GM12865 (cell line): ENCODE data around the gene XRN1.
"Not testable (repeated sequence)": the region's sequence is repeated elsewhere in the genome, so short reads cannot be mapped to it uniquely, and the experiment has no call there.

Experiments used
- DNase-seq: peaks from one replicate; pipeline ENCODE4 v3.0.0; 2010; ENCODE audit warnings: low read depth
- H3K4me3 ChIP-seq: 2 replicates; pipeline ENCODE4 v1.5.1; 2011; ENCODE audit warnings: mild to moderate bottlenecking, low read depth, low read length, control low read depth
- CTCF ChIP-seq: IDR thresholded peaks from 2 replicates; pipeline ENCODE4 v1.5.1; 2011; ENCODE audit warnings: low read length, control low read depth, low read depth, inconsistent platforms; ENCODE audit not compliant: insufficient read depth; ENCODE audit errors: missing control alignments

Gene XRN1

DNA sequence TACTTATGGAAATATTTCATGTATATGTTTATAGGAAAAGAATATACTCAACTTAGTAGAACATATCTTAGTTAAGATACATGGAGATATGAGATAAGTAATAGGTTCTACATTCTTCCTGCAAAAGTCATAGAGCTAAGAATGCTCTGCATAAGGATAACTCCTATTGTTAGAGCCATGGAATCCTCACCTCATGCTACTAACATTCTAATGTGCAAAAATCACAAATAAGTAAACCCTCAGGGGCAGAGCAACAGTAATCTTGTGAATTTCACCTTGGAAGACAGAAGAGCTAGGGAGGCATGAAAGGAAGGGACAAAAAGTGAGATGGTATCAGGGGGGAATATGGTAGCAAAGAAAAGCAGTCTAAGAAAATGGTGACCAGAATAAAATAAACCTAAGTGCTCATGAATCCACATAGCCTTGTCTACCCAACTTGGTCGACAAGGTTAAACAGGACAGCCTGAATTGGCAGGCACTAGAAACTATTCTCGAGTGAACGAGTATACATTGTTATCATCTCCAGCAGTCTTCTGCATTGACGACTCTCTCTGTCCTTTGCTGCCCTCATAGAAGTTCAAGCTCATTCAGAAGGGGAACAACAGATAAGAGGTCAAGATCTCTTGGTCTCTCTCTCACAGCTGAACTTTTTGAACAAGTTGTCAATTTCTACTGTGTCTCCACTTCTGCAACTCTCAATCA, 52.8 kb downstream of the XRN1 start:
- TF ChIP-seq CTCF: no peak
- no peak for DNase-seq

GRCh38 chr3:142385078-142385477, 62.8 kb downstream of the XRN1 start:
- TF ChIP-seq CTCF: no peak
- DNase-seq: no peak
- H3K4me3 ChIP-seq: no peak overlapping the region

More for the DNA sequence above, 52.8 kb downstream of the XRN1 start:
- H3K4me3 ChIP-seq: no peak overlapping the region

DNA sequence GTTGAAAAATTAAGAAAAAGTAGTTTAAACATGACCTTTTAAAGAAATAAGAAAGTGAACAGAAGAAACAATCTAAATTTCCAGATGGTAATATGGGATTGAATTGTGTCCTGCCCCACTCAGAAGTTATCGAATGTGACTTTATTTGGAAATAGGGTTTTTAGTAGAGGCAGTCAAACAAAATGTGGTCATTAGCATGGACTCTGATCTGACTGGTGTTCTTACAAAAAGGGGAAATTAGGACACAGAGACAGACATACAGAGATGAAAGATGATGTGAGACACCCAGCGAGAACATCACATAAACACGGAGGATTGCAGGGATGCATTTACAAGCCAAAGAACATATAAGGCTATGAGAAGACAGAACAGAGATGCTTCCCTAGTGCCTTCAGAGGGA, 73.2 kb downstream of the XRN1 start:
- TF ChIP-seq CTCF: no peak
- DNase-seq: no peak
- H3K4me3 ChIP-seq: no peak overlapping the region

- DNase-seq, H3K4me3 ChIP-seq: not testable (repeated sequence)
These were observed 78.3 kb downstream of the XRN1 start for GRCh38 chr3:142369576-142369975.

GRCh38 chr3:142366434-142366833, 81.4 kb downstream of the XRN1 start:
- TF ChIP-seq CTCF: no peak
- DNase-seq: no peak

GRCh38 chr3:142363936-142364467, 83.8 kb downstream of the XRN1 start:
- DNase-seq: no peak
- no peak overlapping the region for H3K4me3 ChIP-seq
- TF ChIP-seq CTCF: no peak

More at GRCh38 chr3:142366434-142366833, 81.4 kb downstream of the XRN1 start:
- H3K4me3 ChIP-seq: no peak overlapping the region

DNA sequence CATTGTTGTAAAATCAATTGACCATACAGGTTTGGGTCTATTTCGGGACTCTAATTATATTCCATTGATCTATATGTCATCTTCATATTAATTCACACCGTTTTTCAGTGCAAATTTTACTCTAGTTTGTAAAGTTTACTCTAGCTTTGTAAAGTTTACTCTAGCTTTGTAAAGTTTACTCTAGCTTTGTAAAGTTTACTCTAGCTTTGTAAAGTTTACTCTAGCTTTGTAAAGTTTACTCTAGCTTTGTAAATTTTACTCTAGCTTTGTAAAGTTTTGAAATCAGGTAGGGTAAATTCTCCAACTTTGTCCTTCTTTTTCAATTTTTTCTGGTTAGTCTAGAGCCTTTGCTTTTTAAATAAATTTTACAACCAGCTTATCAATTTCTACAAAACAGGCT, 84.4 kb downstream of the XRN1 start:
- not testable (repeated sequence) for H3K4me3 ChIP-seq, DNase-seq

DNA sequence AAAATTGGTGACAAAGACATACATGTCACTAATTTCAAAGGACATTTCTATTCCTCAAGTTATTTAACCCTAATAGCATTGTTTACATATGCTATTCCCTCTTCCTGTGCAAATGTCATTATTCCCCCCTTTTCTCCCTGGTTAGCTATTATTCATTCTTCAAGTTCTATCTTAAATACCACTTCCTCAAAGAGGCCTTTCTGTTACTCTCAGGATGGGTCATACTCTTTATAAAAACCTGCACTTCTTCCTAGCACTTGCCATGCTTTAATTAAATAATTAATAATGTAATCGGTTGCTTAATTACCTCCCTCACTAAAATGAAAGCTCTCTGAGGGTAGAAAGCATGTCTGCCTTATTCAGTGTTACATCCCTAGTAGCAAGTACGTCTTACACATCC, 88.5 kb downstream of the XRN1 start:
- H3K4me3 ChIP-seq: no peak overlapping the region
- DNase-seq: no peak
- TF ChIP-seq CTCF: no peak
